ENCODE measurements around the gene IL1RAPL2. TPM values are rescaled to one million over a fixed set of nuclear protein-coding genes. Genes with fewer than 3 reads are reported as not detected.
"Not testable (repeated sequence)": the region's sequence is repeated elsewhere in the genome, so short reads cannot be mapped to it uniquely, and the experiment has no call there.

Gene IL1RAPL2
- total RNA-seq, 1 experiment from 2014 or later, result 0.07 TPM

GRCh38 chrX:105753411-105753810 is 1187.4 kb downstream of the IL1RAPL2 start:
- no peak for DNase-seq (ENCODE audit: extremely low read depth, low read depth)

- no peak for DNase-seq (ENCODE audit: extremely low read depth, low read depth)
These were observed 1188.4 kb downstream of the IL1RAPL2 start for GRCh38 chrX:105754286-105754964.

- DNase-seq (ENCODE audit: extremely low read depth, low read depth), result no peak
These were observed 1189.1 kb downstream of the IL1RAPL2 start for GRCh38 chrX:105755109-105755508.

GRCh38 chrX:105758754-105759153 is 1192.8 kb downstream of the IL1RAPL2 start:
- DNase-seq (ENCODE audit: extremely low read depth, low read depth), result no peak

GRCh38 chrX:105759598-105759997 is 1193.6 kb downstream of the IL1RAPL2 start:
- DNase-seq (ENCODE audit: extremely low read depth, low read depth), result no peak

DNA sequence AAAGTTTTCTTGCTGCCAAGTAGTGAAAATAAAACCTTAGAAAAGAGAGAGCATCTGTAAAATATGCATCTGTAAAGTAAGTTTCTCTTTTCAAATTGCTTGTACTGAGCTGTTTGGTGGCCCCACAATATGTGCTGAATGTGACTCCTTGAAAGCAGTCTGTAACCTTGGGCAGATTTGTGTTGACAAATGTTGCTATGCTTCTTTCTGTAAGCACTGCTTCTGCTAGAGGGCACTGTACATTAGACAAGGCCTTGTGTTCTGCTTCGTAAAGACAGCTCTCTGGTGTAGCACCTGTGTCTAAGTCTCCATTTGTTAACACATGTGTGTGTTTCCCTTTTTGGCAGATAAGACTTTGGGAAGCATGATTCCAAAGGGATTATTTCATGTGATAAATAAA is 1199.7 kb downstream of the IL1RAPL2 start:
- DNase-seq (ENCODE audit: extremely low read depth, low read depth), result no peak

GRCh38 chrX:105773801-105774200 is 1207.8 kb downstream of the IL1RAPL2 start:
- DNase-seq (ENCODE audit: extremely low read depth, low read depth), result no peak

- DNase-seq (ENCODE audit: extremely low read depth, low read depth), result no peak
These were observed 1209.7 kb downstream of the IL1RAPL2 start for GRCh38 chrX:105775679-105776078.

DNA sequence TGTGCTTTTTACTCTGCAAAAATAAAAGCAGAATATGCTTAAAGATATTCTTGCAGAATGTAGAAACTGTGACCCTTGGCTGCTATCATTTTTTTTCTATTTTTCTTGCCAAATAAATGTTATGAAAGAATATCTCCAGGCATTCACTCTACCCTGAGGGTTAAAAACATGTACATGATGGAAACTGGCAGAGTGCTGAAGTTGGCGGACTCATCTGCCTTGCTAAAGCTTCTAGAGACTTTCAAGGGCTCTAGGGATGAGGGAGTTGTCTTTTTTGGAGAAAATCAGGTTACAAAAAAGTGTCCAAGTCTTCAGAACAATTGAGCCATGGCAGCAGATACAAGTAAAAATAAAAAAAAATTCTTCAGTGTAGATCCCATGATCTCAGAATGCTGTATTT is 1215.8 kb downstream of the IL1RAPL2 start:
- DNase-seq (ENCODE audit: extremely low read depth, low read depth), result no peak

DNA sequence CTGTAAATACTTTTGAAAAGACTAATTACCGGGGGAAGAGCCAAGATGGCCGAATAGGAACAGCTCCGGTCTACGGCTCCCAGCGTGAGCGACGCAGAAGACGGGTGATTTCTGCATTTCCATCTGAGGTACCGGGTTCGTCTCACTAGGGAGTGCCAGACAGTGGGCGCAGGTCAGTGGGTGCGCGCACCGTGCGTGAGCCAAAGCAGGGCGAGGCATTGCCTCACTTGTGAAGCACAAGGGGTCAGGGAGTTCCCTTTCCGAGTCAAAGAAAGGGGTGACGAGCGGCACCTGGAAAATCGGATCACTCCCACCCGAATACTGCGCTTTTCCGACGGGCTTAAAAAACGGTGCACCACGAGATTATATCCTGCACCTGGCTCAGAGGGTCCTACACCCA is 1230.9 kb downstream of the IL1RAPL2 start:
- not testable (repeated sequence) for DNase-seq (ENCODE audit: extremely low read depth, low read depth)

DNA sequence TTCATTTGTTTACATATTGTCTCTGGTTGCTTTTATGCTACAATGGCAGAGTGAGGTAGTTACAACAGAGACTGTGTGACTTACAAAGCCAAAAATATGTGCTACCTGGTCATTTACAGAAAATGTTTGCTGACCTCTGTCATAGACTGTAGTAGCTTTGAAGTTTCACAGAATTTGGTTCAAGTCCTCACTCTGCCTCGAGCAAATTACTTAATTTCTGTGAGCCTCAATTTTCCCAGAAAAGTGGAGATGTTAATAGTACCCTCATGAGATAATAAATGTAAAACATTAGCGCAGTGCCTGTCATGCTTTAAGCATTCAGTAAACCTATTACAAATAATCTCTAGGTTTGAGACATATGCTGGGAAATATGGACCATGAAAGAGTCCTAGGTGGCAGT is 1237.9 kb downstream of the IL1RAPL2 start:
- no peak for DNase-seq (ENCODE audit: extremely low read depth, low read depth)

- not testable (repeated sequence) for DNase-seq (ENCODE audit: extremely low read depth, low read depth)
These were observed 1239.7 kb downstream of the IL1RAPL2 start for GRCh38 chrX:105805655-105806054.

GRCh38 chrX:105816517-105816916 is 1250.5 kb downstream of the IL1RAPL2 start:
- DNase-seq (ENCODE audit: extremely low read depth, low read depth), result no peak

Small RNA genes lying within 50 kb of the gene (small RNA-seq; reads per million reads assigned to genes)
- 0 reads per million in 2 experiments for gene RNU6-207P

All from NCI-H460 (cell line).